SU-DHL-6 (cell line): ENCODE data around the gene SEPHS2.
A peak's percentile ranks its signal among the peaks of the same experiment; 100 is the strongest.

Experiments
- H2AFZ ChIP-seq: fragments of 200-600 bp; sonication (generic); 2 replicates; pipeline ENCODE4 v1.6.1; 2014; ENCODE audit warnings: low read depth, mild to moderate bottlenecking, moderate library complexity, mixed read lengths, antibody characterized with exemption, low read length; ENCODE audit not compliant: severe bottlenecking
- H3F3A ChIP-seq: fragments of 200-600 bp; shearing (Covaris generic); 2 replicates; pipeline ENCODE4 v1.6.0; 2016; ENCODE audit warnings: antibody characterized with exemption, mild to moderate bottlenecking; ENCODE audit not compliant: insufficient read depth
- H3K27ac ChIP-seq: fragments of 200-600 bp; sonication (generic); 2 replicates; pipeline ENCODE4 v1.5.1; 2016; ENCODE audit warnings: low read depth, mild to moderate bottlenecking, low read length, moderate library complexity, mixed read lengths
- H3K27me3 ChIP-seq: fragments of 200-600 bp; sonication (generic), shearing (Covaris generic); 2 replicates; pipeline ENCODE4 v1.6.0; 2014; ENCODE audit warnings: mild to moderate bottlenecking, low read length
- H3K36me3 ChIP-seq: fragments of 200-600 bp; sonication (generic); 2 replicates; pipeline ENCODE4 v1.6.1; 2014; ENCODE audit warnings: mild to moderate bottlenecking, low read length, mixed read lengths
- H3K4me2 ChIP-seq: fragments of 300-600, 200-600 bp; shearing (Covaris generic), sonication (generic); 2 replicates; pipeline ENCODE4 v1.6.0; 2014; ENCODE audit warnings: low read length, low read depth, mild to moderate bottlenecking; ENCODE audit not compliant: poor library complexity, severe bottlenecking
- H3K4me3 ChIP-seq: fragments of 200-600 bp; sonication (generic); 2 replicates; pipeline ENCODE4 v1.5.1; 2014; ENCODE audit warnings: antibody characterized with exemption, low read length, mild to moderate bottlenecking, mixed read lengths; ENCODE audit not compliant: insufficient read depth, poor library complexity, severe bottlenecking
- H3K79me2 ChIP-seq: fragments of 200-600 bp; sonication (generic); 2 replicates; pipeline ENCODE4 v1.6.1; 2014; ENCODE audit warnings: mild to moderate bottlenecking, low read length, moderate library complexity; ENCODE audit not compliant: insufficient read depth
- H3K9ac ChIP-seq: fragments of 200-600 bp; sonication (generic); 2 replicates; pipeline ENCODE4 v1.7.0; 2014; ENCODE audit warnings: mild to moderate bottlenecking, low read length
- H3K9me2 ChIP-seq: fragments of 200-600 bp; sonication (generic); replicated peaks from 2 replicates; pipeline ENCODE4 v1.6.1; 2014; ENCODE audit warnings: low read length; ENCODE audit not compliant: insufficient read depth
- H3K9me3 ChIP-seq: fragments of 200-600 bp; sonication (generic); 2 replicates; pipeline ENCODE4 v1.6.1; 2014; ENCODE audit warnings: low read length, mixed read lengths; ENCODE audit not compliant: insufficient read depth
- H4K20me1 ChIP-seq: fragments of 200-600 bp; sonication (generic); 2 replicates; pipeline ENCODE4 v1.6.1; 2014; ENCODE audit warnings: low read depth, mild to moderate bottlenecking, antibody characterized with exemption, low read length, moderate library complexity, mixed read lengths
- CTCF ChIP-seq: fragments of 200-600 bp; sonication (generic); IDR thresholded peaks from one replicate; pipeline ENCODE4 v1.5.1; 2017; ENCODE audit warnings: antibody characterized with exemption, mild to moderate bottlenecking, low read length, moderate library complexity; ENCODE audit not compliant: insufficient read depth, poor library complexity, severe bottlenecking
- EZH2phosphoT487 ChIP-seq: fragments of 200-600 bp; sonication (generic), shearing (Covaris generic); conservative IDR thresholded peaks from 2 replicates; pipeline ENCODE4 v1.6.1; 2018; ENCODE audit warnings: mild to moderate bottlenecking, antibody characterized with exemption, low read length, moderate library complexity, mixed read lengths

The SEPHS2 gene

GRCh38 chr16:30421010-30421409 lies 24.7 kb downstream of the SEPHS2 start:
- Histone ChIP-seq H2AFZ (no peak overlapping the region), H4K20me1 (no peaks in the 10 kb centered on the region), H3K27me3 (no peaks in the 10 kb centered on the region), H3K4me2 (no peak overlapping the region), H3K4me3 (no peak overlapping the region), H3K9me3 (no peaks in the 10 kb centered on the region), H3K27ac (no peak overlapping the region), H3K79me2 (peaks cover 17% of the 10 kb centered on the region; the same call in 1 of the 2 replicates), H3K9ac (no peak overlapping the region), H3K9me2 (no peaks in the 10 kb centered on the region), H3K36me3 (no peaks in the 10 kb centered on the region), H3F3A (peaks cover 26% of the 10 kb centered on the region)
- no peak for TF ChIP-seq CTCF
- no peak for TF ChIP-seq EZH2phosphoT487

GRCh38 chr16:30418350-30419181 lies 27.1 kb downstream of the SEPHS2 start:
- Histone ChIP-seq H3K9me3 (no peaks in the 10 kb centered on the region), H3K27ac (peak overlapping the region; percentile 66), H3K27me3 (no peaks in the 10 kb centered on the region), H3F3A (peaks cover 31% of the 10 kb centered on the region), H3K36me3 (no peaks in the 10 kb centered on the region), H2AFZ (peak overlapping the region; percentile 21), H3K9ac (peak overlapping the region; percentile 66), H3K4me3 (peak overlapping the region; percentile 51), H3K4me2 (peak overlapping the region; percentile 61), H3K79me2 (0 out of 2 replicates have a peak, but pooled peaks cover 7% of the 10 kb centered on the region), H3K9me2 (no peaks in the 10 kb centered on the region), H4K20me1 (no peaks in the 10 kb centered on the region)
- TF ChIP-seq EZH2phosphoT487 = no peak
- peak; percentile 5 for TF ChIP-seq CTCF

- peak overlapping the region; percentile 29 for H2AFZ ChIP-seq
- 0 out of 2 replicates have a peak, but pooled peaks cover 4% of the 10 kb centered on the region for H3K79me2 ChIP-seq
- H4K20me1 ChIP-seq = no peaks in the 10 kb centered on the region
- H3F3A ChIP-seq = peaks cover 37% of the 10 kb centered on the region
- H3K4me2 ChIP-seq = peak overlapping the region; percentile 61
- no peaks in the 10 kb centered on the region for H3K27me3 ChIP-seq
- H3K9me2 ChIP-seq = no peaks in the 10 kb centered on the region
- H3K4me3 ChIP-seq = peak overlapping the region; percentile 51
- peak overlapping the region; percentile 66 for H3K9ac ChIP-seq
- H3K27ac ChIP-seq = peak overlapping the region; percentile 66
- peaks cover 3% of the 10 kb centered on the region; the same call in 1 of the 2 replicates for H3K36me3 ChIP-seq
- peak; percentile 12 for TF ChIP-seq CTCF
- no peak for TF ChIP-seq EZH2phosphoT487
- H3K9me3 ChIP-seq = no peaks in the 10 kb centered on the region
Observed at GRCh38 chr16:30417529-30418349, 27.9 kb downstream of the SEPHS2 start.
